ENCODE results near the gene CCDC167.
A peak's percentile ranks its signal among the peaks of the same experiment; 100 is the strongest.
"Not testable (repeated sequence)": the region's sequence is repeated elsewhere in the genome, so short reads cannot be mapped to it uniquely, and the experiment has no call there.

The CCDC167 gene

DNA sequence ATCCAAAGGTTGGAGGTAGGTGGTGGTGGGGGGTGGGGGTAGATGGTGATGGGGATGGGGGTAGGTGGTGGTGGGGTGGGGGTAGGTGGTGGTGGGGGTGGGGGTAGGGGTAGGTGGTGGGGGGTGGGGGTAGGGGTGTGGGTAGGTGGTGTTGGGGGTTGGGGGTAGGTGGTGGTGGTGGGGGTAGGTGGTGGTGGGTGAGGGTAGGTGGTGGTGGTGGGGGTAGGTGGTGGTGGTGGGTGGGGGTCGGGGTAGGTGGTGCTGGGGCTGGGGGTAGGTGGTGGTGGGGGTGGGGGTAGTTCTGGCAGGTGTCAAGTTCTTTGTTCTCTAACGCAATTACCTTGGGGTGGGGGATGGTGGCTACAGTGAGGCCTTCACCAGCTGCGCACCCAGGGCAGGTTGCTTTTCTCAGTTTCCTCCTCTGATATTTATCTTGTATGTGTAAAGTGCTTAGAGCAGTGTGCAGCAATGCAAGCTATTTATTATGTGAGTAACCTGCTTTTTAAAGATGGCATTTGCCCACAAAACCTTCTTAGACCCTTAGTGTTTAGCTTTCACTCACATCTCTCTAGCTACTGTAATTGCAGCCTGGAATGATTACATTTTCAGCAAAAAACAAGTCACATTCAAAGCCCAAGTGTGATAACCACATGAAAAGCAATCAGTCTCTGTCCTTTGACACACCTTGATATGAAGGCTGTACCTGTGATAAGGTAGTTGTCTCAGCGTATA is 8.2 kb upstream of the CCDC167 start:
- no peak for DNase-seq

DNA sequence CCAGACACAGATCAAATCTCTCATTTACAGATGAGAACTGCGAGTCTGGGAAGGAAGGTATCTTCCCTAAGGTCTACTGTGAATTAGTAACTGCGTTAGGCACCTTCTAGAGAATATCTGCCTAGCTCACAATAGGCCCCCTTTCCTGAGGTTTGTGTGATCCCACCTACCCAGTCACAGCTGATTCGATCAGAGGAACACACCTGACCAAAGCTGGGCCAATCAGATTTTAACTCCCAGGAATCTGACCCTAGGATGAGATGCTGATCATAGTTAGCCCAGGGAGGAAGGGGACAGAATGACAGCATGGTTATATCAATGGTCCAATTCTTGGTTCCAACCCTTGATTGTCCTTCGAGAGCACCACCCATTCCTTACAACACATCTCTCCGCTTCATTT is 7.4 kb upstream of the CCDC167 start:
- no peak for DNase-seq

DNA sequence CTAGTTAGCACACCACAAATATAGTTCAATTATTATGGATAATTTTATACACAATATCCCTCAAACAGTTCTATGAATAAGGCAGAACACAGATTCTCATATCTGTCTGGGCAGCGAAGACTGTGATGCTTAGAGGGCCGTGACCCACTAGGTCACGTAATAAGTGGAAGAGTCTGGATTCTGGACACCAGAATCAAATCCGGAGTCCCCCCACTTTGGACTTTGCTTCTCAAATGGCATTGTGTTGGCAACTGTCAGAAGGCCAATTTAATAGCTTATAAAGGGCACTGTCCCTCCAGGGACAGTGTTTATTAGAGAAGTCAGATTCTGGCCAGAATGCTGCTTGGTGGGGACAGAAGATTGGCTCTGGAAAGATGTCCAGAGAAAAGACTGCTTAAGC is 6.8 kb upstream of the CCDC167 start:
- DNase-seq = no peak

DNA sequence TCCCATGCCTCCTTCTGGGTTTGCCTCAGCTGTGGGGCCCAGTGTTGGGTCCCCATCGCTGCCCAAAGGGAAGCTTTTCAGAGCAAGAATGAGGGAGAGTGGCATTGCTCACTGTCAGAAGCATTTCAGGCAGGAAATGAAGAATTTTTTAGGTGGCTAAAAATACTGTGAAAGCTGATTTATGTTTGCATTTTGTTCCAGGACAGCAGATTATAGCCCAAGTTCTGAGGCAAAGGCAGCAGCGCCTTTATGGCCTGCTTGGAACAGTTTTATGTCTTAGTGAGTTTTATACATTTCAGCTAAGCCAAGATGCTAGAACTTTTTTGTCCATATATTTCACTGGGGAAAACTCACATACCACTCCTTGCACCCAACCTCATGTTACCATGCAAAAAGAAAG is 4.3 kb upstream of the CCDC167 start:
- DNase-seq = no peak

DNA sequence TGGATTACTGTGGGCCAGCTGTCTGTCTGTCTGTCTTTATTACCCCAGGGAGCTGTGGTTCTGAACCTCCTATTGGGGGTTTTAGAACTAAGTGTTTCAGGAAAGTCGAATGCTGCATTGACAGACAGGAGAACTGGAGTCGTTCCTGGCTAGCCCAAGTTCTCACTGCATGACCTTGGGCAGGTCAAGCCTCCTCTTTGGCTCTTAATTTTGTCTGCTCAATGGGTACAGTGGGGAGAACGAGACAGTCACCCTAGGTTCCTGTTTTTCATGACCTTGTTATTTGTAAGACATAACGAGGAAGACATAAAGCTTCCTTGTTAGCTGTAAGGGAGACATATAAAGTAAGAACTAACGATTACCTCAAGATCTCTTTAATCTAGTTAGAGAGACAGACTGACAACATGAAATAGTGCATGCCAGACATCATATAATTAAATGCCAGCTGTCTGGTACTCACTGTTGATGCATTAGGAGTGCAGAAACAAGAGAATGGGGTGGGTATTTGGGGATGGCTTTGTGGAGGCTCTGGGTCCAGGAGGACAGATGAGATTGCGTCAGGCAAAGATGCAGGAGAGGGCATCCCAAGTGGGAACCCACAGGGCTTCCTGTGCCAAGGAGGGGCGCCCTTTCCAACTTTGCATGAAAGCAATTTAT is 3.7 kb upstream of the CCDC167 start:
- DNase-seq = peak in 1 of 2 experiments; percentile 19

DNA sequence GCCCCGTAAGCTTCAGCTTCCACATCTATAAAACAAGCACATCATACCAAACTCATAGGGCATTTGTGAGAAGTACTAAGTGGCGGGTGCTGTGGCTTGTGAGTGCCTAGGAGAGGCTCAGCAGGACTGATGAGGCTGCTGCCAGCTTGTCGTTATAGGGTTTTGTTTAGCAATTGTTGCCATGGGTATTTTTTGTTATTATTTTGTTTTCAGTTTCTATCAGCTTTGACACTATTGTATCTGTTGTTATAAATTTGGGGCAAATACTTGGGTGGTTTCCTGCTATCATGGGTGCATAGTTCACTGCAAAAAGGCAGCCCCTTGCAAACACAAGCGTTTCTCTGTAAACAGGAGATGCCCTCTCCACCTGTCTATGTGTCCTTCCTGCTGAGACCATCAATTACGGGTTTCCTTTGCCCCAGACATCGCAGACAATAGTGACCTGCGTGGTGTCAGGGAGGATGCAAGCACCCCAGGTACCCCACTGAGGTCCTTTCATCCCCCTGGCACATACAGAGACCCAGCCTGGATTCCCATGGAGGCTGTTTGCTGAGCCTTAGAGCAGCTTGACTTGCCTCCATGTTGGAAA is 3.1 kb upstream of the CCDC167 start:
- DNase-seq = no peak

DNA sequence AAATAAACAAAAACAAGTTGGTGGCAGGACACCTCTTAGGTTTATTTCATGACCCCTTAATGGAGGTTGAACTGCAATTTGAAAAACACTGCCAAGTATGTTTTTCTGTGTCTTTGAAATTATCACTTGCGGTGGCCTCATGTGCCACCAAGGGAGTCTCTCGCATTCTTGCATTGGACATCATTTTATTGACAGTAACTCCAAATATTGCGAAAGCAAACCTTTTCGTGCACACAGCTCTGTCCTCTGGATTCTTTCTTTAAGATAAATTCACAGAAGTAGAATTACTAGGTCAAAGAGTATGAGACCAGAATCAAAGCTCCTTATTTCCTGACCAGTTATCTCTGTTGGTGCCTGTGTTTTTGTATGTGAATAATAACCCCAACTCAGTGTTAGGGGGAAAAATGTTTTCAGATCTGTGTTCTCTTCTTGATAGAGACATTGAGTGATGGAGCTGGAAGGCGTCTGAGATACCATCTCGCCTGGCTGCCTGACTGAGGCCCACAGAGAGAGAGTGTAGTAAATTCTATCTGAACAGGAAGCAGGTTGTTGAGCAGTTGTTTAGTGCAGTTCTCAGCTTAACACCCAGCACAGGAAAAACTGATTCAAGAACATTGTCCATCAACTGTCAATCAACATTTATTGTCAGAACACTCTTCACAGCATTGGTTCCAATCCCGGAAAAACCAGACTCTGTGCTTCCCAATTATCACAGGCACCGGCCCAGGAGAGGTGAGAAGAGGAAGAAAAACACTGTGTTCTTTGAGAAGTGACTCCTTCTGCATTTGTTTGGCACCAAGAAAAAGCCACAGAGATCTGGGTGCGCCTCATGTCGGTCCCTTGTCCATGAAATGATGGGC is 2.2 kb upstream of the CCDC167 start:
- DNase-seq = peak in 1 of 2 experiments; percentile 14

DNA sequence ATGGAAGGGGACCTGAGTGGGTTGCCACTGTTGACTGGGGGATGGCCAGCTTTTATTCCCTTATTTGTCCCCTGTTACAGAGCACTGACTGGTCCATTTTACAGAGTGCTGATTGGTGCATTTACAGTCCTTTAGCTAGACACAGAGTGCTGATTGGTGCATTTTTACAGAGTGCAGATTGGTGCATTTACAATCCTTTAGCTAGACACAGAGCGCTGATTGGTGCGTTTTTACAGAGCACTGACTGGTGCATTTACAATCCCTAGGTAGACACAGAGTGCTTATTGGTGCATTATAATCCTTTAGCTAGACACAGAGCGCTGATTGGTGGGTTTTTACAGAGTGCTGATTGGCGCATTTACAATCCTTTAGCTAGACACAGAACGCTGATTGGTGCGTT is 1.2 kb upstream of the CCDC167 start:
- not testable (repeated sequence) for DNase-seq

DNA sequence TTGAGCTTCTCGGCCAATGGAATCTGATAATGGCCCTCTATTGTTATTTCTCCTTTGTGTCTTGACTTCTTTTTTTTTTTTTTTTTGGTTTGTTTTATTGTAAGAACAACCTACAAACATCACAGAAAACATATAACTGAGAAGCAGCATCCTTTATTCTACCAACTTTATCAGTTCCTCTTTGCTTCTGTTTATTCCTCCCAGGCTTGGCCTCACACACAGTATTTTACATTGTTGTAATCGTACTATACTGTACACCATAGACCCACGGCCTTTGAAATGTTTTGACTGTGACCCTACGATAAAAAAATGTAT is 558 bp upstream of the CCDC167 start:
- no peak for DNase-seq

DNA sequence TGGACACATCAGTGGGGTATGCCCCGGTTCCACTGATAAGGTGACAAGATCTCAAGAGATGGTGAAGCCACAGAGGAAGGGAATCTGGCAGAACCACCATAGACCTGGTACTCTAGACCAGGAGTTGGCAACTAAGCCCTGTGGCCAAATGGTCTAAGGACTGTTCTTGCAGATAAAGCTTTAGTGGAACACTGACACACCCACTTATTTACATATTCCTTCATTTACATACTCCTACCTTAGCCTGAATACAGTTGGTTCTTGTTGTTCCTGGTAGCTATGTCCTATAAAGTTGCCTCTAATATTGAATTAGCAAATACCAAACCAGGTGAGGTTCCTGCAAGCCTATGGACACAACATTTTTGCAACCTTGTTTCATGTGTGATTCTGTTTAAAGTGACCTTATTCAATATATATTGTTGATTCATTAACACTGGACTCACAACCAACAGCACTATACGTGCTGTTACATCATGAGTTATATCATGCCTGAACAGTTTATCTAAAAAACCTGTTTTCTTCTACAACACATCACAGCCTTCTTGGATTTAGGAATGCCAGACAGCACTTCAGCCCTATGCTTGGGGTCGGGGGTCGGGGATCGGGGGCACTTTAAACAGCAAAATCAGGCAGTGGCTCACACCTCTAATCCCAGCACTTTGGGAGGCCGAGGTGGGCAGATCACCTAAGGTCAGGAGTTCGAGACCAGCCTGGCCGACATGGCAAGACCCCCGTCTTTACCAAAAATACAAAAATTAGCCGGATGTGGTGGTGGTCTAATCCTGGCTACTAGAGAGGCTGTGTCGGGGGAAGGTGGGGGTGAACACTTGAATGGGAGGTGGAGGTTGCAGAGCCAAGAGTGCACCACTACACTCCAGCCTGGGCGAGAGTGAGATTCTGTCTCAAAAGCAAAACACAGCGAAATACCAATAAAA is 2.5 kb downstream of the CCDC167 start:
- DNase-seq = no peak

DNA sequence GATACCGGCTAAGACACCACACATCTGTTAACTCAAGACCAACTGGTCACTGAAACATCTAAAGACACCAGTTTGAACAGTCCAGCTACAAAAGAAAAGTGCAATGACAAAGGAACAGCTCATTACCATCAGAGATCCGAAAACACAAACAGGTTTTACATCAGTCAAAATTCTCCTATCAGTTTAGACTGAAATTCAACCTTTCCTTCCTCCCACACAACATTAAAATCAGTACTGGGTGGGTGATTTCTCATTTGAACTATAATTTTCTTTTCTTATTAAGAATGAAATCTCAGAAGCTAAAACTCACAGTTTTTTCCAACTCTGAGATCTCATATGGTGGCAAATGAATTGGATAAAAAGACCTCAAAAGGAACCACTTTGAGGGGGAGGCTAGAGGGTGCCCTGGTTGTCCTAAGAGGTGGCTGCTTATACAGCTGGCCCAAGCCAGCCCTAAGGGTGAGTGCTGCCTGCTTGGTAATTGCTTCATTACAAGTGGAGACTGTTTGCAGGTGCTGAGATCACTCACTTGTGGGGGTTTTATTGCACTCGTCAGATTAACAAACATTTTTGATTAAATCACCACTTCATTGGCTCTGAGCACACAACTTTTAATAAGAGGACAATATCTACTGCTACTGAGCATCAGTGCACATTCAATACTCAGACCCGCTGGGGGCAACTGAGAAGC is 4.3 kb downstream of the CCDC167 start:
- no peak for DNase-seq

DNA sequence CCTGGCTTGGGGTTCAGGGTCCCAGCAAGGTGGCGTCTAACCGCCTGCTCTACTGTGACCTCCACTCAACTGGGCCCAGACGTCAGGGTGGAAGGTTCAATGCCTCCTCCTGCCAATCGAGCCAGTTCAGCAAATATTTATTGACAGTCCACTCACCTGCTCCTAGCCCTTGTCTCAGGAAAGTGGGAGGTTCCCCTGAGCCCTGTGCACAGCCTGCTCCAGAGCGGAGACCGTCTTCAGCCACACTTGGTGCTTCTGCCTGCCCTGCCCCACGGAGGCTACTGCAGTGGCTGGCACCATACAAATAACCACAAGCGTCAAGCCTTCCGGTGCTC is 6.1 kb downstream of the CCDC167 start:
- no peak for DNase-seq

DNA sequence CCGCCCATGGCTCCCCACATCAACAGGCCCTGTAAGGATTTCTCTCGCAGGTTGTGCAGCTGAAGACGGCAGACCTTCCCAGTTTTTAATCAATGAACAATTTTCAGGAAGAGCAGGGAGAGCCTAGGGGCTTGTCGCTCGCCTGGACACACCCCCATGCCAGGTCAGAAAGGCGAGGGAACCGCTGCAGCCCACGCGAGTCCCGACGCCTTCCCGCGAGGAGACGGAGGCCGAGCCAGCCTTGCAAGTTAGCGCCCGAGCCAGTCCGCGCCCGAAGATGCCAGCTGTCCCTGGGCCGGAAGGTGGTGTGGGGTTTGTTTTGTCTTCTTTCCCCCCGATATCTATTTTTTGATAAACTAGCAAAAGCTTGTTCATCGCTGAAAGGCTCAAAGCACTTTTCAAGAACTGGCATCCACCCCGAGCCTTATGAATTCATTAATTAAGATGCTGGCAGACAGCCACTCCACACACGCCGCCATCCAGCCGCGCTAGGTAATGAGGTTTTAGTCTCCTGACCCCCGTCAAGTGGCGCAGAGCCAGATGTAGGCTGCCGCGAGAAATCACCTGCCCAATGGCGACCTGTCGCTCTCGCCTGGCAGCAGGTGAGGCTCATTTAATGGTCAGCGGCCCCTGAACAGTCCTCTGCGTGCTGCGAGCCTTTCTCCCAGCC is 6.6 kb downstream of the CCDC167 start:
- DNase-seq = no peak

DNA sequence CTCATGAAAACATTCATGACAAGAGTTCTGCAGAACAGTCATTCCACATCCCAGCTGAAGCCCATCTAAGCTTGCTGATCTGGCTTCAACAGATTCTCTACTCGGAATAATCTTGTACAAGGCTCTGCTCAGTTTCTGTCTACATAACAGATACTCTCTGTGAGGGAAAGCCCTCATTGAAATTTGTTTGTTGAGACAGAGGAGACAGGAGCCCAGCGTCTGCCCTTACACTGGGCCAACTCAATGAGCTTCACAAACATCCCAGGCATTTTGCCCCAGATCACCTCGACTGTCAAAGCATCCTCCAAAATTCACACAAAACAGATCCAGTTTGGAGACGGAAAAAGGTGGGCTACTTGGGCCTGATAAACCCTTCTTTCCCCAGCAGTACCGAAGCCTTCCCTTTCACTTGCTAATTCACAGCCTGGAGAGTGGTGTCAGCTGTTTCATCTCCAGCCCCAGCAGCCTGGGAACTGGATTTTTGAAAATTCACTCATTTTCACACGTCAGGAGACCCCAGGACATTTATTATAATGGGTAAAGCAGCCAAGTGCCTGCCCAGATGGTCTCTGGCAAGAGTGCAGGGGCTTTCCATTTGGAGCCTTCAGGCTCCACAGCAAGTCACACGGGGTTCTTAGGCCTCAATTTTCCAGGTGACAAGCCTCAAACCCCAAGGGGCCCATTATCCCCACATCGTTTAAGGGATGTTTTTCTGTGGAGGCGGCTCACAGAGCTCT is 7.3 kb downstream of the CCDC167 start:
- no peak for DNase-seq

DNA sequence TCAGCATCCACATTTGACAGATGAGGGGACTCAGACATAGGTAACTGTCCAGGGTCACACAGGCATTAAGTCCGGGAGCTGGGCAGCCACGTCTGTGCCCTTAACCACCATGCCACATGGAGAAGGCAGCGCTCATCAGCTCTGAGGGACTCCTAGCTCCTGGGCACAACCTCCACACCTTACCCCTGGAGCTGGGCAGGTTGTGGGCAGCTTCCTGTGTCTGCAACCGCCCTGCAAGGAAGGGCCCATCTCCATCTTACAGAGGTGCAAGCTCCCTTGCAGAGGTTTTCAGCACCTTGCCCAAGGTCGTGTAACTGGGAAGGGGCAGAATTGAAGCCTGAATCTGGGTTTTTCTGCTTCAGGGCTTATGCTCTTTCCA is 7.9 kb downstream of the CCDC167 start:
- DNase-seq = no peak

DNA sequence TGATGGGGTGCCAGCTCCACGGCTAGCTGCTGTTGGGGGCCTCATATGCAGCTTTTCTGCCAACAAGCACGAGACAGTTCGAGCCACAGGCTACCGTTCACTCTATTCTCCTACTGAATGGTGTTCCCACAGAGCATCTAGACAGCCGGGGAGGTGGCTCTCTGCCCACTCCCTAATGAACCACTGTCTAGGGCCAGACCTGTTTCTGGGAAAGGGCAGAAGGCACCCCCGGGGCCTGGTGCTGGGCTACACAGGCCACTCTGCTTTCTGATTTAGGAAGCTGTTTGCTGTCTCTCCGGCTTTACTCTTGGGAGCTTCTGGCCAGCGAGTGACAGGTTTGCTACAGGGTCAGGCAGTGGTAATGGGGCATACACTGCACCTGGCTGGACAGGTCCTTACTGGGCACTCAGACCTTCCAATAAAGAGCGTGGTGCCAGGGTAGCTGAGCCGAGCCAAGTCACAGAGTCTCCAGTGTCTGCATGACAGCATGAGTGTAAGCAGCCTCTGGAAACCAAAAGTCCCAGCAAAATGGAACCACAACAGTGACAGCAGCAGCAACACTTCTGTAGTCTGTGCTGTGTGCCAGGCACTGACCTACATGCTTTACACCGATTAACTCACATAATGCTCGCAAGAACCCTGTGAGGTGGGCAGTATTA is 8.4 kb downstream of the CCDC167 start:
- no peak for DNase-seq

DNA sequence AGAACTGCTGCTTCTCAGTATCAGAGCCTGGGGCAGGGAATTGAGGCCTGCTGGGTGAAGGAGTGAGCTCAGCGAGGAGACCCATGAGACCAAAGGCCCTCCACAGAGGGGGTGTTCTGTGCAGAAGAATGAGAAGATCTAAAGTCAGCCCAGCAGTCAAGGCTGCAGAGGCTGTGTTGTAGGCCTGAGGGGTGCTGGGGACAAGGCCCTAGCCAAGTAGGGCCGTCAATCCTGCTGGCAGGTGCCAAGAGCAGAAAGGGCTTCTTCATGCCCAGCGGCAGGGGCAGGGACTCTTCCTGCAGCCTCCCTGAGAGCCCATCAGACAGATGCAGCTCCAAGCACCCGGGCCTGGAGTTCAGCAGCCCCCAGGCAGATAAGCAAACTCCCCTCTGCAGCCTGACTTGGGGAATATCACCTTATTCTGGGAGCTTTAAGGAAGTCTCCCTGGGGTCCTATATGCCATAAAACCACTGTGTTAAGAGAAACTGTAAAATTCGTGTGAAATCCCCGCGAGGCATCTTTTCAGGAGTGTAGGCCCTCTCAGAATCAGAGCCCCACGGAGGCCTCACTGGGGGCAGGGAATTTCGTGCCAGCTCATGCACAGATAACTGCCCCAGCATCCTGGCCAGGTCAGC is 9.0 kb downstream of the CCDC167 start:
- no peak for DNase-seq

DNA sequence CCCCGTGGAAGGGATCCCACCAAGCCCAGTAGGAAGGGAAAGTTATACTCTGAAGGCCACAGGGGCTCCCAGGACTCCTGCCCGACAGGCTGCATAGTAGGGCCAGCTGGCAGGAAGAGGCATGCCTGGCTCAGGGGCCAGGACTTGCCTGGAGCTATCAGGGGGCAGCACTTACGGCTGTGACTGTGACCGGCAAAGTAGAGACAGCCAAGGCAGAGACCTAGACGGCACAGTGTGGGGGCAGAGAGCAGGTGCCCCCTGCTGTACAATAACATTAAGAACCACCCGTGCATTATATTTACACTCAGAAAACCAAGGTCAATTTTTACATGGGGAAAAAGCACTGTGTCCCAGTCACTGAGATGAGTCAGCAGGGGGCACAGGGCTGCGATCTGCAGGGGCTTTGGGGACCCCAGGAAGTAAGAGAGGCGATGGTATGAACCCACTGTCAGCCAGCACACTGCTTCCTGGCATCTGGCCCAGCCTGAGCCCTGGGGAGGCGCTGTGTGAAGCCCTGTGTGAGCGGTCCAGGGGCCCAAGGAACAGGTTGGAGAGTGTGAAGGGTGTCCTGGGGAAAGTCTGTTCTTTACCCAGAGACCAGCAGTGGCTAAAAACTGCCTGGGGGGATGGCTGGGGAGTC is 9.9 kb downstream of the CCDC167 start:
- DNase-seq = peak; percentile 6 to 14

DNA sequence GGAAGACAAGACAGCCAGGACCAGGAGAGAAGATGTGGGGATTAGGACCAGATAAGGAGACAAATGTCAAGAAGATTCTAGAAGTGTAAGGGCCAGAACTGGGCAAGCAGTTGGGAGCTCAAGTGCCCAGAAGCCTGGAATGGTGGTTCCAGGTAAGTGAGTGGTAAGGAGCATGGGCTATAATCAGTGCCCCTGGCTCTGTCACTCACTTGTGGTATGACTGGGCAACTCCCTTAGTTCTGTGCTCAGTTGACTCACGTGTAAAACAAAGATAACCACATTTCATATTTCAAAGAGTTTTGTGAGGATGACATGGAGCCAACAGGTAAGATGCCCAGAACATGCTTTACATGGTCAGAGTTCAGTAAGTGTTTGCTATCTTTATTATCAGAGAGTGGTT is 11.2 kb downstream of the CCDC167 start:
- DNase-seq = no peak

All from Kasumi-1 (cell line).